Neural cell (in vitro differentiated cells): ENCODE results near the gene WBP4. TPM values are rescaled to one million over a fixed set of nuclear protein-coding genes. Genes with fewer than 3 reads are reported as not detected.

Source experiments
- polyA plus RNA-seq: library from polyadenylated mRNA; depleted of rRNA; stranded (reverse); fragments of >200 nt; gene quantifications from 2 replicates; pipeline ENCODE4 v1.2.3, GENCODE V29; 2014
- small RNA-seq, 3 experiments: library from RNA; depleted of rRNA; stranded (forward); fragments of <200 nt; gene quantifications; one replicate each; pipeline ENCODE3, GENCODE V24; 2012

Gene WBP4
- polyA plus RNA-seq, 1 donor from 2014 or later: 19.0 TPM

Small RNA genes lying within 50 kb of the gene (small RNA-seq; reads per million reads assigned to genes)
- gene MIR3168 (0 reads per million in 3 experiments), gene RN7SL597P (0 reads per million in 3 experiments)

Other genes starting within 250 kb of the WBP4 start
- 1.1 and 2.0 TPM in 2 replicates for gene ELF1, start 42.2 kb upstream of the WBP4 start, polyA plus RNA-seq
- gene KBTBD6, start 71.3 kb downstream of the WBP4 start, polyA plus RNA-seq: 29.7 and 31.8 TPM in 2 replicates
- gene KBTBD7, start 133.1 kb downstream of the WBP4 start, polyA plus RNA-seq: 22.6 and 28.0 TPM in 2 replicates
- 11.4 and 15.7 TPM in 2 replicates for gene MTRF1, start 202.1 kb downstream of the WBP4 start, polyA plus RNA-seq
- gene NAA16, start 249.8 kb downstream of the WBP4 start, polyA plus RNA-seq: 49.7 and 57.0 TPM in 2 replicates